OCI-LY1 (cell line): Measurements from ENCODE around the gene CCDC73.
"Not testable (repeated sequence)": the region's sequence is repeated elsewhere in the genome, so short reads cannot be mapped to it uniquely, and the experiment has no call there.

Experiments
- H2AFZ ChIP-seq: fragments of 200-600 bp; sonication (generic), shearing (Covaris generic); 2 replicates; pipeline ENCODE4 v1.6.0; 2014; ENCODE audit warnings: antibody characterized with exemption, mild to moderate bottlenecking, low read length
- H3F3A ChIP-seq: fragments of 200-600 bp; sonication (generic), shearing (Covaris generic); 2 replicates; pipeline ENCODE4 v1.6.0; 2014; ENCODE audit warnings: mild to moderate bottlenecking, antibody characterized with exemption, low read length, moderate library complexity; ENCODE audit not compliant: insufficient read depth
- H3K27ac ChIP-seq: fragments of 200-600 bp; sonication (generic); 2 replicates; pipeline ENCODE4 v1.5.1; 2014; ENCODE audit warnings: low read length, mixed run types, mild to moderate bottlenecking, low read depth; ENCODE audit not compliant: poor library complexity, severe bottlenecking
- H3K27me3 ChIP-seq: fragments of 200-600 bp; sonication (generic); 2 replicates; pipeline ENCODE4 v1.6.0; 2014; ENCODE audit warnings: antibody characterized with exemption, mild to moderate bottlenecking, low read length, moderate library complexity; ENCODE audit not compliant: insufficient read depth
- H3K36me3 ChIP-seq: fragments of 200-600 bp; sonication (generic); 2 replicates; pipeline ENCODE4 v1.6.1; 2014; ENCODE audit warnings: mild to moderate bottlenecking, antibody characterized with exemption, low read length, moderate library complexity, mixed read lengths; ENCODE audit not compliant: insufficient read depth
- H3K4me1 ChIP-seq: fragments of 200-600 bp; sonication (generic); 2 replicates; pipeline ENCODE4 v1.5.1; 2014; ENCODE audit warnings: mild to moderate bottlenecking, low read length, moderate library complexity; ENCODE audit not compliant: insufficient read depth, severe bottlenecking
- H3K4me2 ChIP-seq: fragments of 200-600 bp; sonication (generic), shearing (Covaris generic); 2 replicates; pipeline ENCODE4 v1.6.1; 2014; ENCODE audit warnings: low read length
- H3K4me3 ChIP-seq: fragments of 200-600 bp; sonication (generic); 2 replicates; pipeline ENCODE4 v1.5.1; 2014; ENCODE audit warnings: low read length, low read depth, mild to moderate bottlenecking, mixed read lengths; ENCODE audit not compliant: poor library complexity, severe bottlenecking
- H3K79me2 ChIP-seq: fragments of 200-600 bp; shearing (Covaris generic); 2 replicates; pipeline ENCODE4 v1.6.1; 2016; ENCODE audit warnings: mixed run types, low read length, mixed read lengths; ENCODE audit not compliant: insufficient read depth
- H3K9ac ChIP-seq: fragments of 200-600 bp; sonication (generic), shearing (Covaris generic); 2 replicates; pipeline ENCODE4 v1.6.1; 2014; ENCODE audit warnings: mild to moderate bottlenecking, low read length, mixed read lengths
- H3K9me2 ChIP-seq: fragments of 200-600 bp; sonication (generic), shearing (Covaris generic); 2 replicates; pipeline ENCODE4 v1.6.1; 2014; ENCODE audit warnings: low read depth, mild to moderate bottlenecking, low read length, mixed read lengths
- H3K9me3 ChIP-seq: fragments of 200-600 bp; shearing (Covaris generic); 2 replicates; pipeline ENCODE4 v1.6.1; 2014; ENCODE audit warnings: low read length, mixed read lengths
- H4K20me1 ChIP-seq: fragments of 200-600 bp; sonication (generic), shearing (Covaris generic); 2 replicates; pipeline ENCODE4 v1.6.0; 2016; ENCODE audit warnings: mild to moderate bottlenecking, low read length; ENCODE audit not compliant: insufficient read depth
- CTCF ChIP-seq: fragments of 200-600 bp; sonication (generic), shearing (Covaris generic); IDR thresholded peaks from 2 replicates; pipeline ENCODE4 v1.5.1; 2017; ENCODE audit warnings: mild to moderate bottlenecking, antibody characterized with exemption, low read length, moderate library complexity, mixed read lengths
- EZH2 ChIP-seq: fragments of 200-600 bp; sonication (generic), shearing (Covaris generic); IDR thresholded peaks from 2 replicates; pipeline ENCODE4 v1.8.0; 2017; ENCODE audit warnings: borderline replicate concordance, mixed run types, mild to moderate bottlenecking, antibody characterized with exemption, low read length, moderate library complexity, mixed read lengths

Gene CCDC73

GRCh38 chr11:32602657-32603415 lies 191.6 kb downstream of the CCDC73 start:
- no peaks in the 10 kb centered on the region for H3K27me3 ChIP-seq
- H3K79me2 ChIP-seq = no peaks in the 10 kb centered on the region; the same call in 1 of the 2 replicates
- H3K4me2 ChIP-seq = no peak overlapping the region
- no peaks in the 10 kb centered on the region for H3K4me1 ChIP-seq
- H3K9me2 ChIP-seq = no peaks in the 10 kb centered on the region
- no peaks in the 10 kb centered on the region for H4K20me1 ChIP-seq
- peaks cover 80% of the 10 kb centered on the region for H3K36me3 ChIP-seq
- no peak overlapping the region for H2AFZ ChIP-seq
- H3K27ac ChIP-seq = no peak overlapping the region
- H3F3A ChIP-seq = peaks cover 5% of the 10 kb centered on the region; the same call in 1 of the 2 replicates
- H3K9me3 ChIP-seq = no peaks in the 10 kb centered on the region
- TF ChIP-seq EZH2 = no peak
- TF ChIP-seq CTCF = no peak
- no peak overlapping the region for H3K9ac ChIP-seq
- H3K4me3 ChIP-seq = no peak overlapping the region

- Histone ChIP-seq H3K9me2 (no peaks in the 10 kb centered on the region), H4K20me1 (no peaks in the 10 kb centered on the region), H3K4me3 (no peak overlapping the region), H3K27ac (no peak overlapping the region), H3F3A (no peaks in the 10 kb centered on the region), H3K4me2 (no peak overlapping the region), H2AFZ (no peak overlapping the region), H3K36me3 (peaks cover 96% of the 10 kb centered on the region), H3K9ac (no peak overlapping the region), H3K4me1 (no peaks in the 10 kb centered on the region), H3K9me3 (no peaks in the 10 kb centered on the region), H3K27me3 (no peaks in the 10 kb centered on the region), H3K79me2 (no peaks in the 10 kb centered on the region; the same call in none of the 2 replicates)
- no peak for TF ChIP-seq CTCF
- TF ChIP-seq EZH2 = no peak
Measured at GRCh38 chr11:32597921-32598320, 196.5 kb downstream of the CCDC73 start.

DNA sequence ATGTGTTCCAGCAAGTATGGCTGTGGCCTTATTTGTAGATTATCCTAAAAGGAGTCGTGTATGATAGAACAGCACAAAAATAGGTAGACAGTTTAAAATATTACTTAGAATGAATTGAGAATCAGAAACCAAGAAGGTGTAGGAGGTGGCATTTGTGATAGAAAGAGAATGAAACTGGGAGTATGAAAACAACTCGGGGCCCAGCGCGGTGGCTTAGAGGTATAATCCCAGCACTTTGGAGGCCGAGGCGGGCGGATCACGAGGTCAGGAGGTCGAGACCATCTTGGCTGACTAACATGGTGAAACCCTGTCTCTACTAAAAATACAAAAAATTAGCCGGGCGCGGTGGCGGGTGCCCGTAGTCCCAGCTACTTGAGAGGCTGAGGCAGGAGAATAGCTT lies 198.3 kb downstream of the CCDC73 start:
- H3K79me2 ChIP-seq, H3K4me1 ChIP-seq, H3K4me2 ChIP-seq, H3K9me3 ChIP-seq, H4K20me1 ChIP-seq, H3F3A ChIP-seq, H2AFZ ChIP-seq, H3K27me3 ChIP-seq, H3K9ac ChIP-seq, H3K9me2 ChIP-seq, H3K4me3 ChIP-seq, H3K27ac ChIP-seq: not testable (repeated sequence)
- peaks cover 97% of the 10 kb centered on the region for H3K36me3 ChIP-seq

GRCh38 chr11:32594272-32594671 lies 200.2 kb downstream of the CCDC73 start:
- Histone ChIP-seq H4K20me1 (no peaks in the 10 kb centered on the region), H3K36me3 (peaks cover 98% of the 10 kb centered on the region), H3K79me2 (no peaks in the 10 kb centered on the region; the same call in none of the 2 replicates)

More at GRCh38 chr11:32594272-32594671, 200.2 kb downstream of the CCDC73 start:
- no peak overlapping the region for H3K9ac ChIP-seq
- no peaks in the 10 kb centered on the region for H3K4me1 ChIP-seq
- no peak overlapping the region for H3K4me2 ChIP-seq
- H3K9me3 ChIP-seq = no peaks in the 10 kb centered on the region
- H3K4me3 ChIP-seq = no peak overlapping the region
- H2AFZ ChIP-seq = no peak overlapping the region
- H3K27me3 ChIP-seq = no peaks in the 10 kb centered on the region
- no peaks in the 10 kb centered on the region for H3K9me2 ChIP-seq
- TF ChIP-seq CTCF (no peak), EZH2 (no peak)
- H3K27ac ChIP-seq = no peak overlapping the region
- H3F3A ChIP-seq = no peaks in the 10 kb centered on the region
